SK-N-SH treated with all-trans-retinoic acid at 6 μM for 48 hours (cell line): ENCODE results near the gene TNFRSF21.

ENCODE experiments used
- CSDC2 ChIP-seq: fragments of 250-450 bp; sonication (Bioruptor Pico); IDR thresholded peaks from 2 replicates; pipeline ENCODE4 v1.5.0; 2020; ENCODE audit warnings: mild to moderate bottlenecking, moderate library complexity
- ISL1 ChIP-seq: fragments of 250-450 bp; sonication (Bioruptor Pico); IDR thresholded peaks from 2 replicates; pipeline ENCODE4 v2.1.2; 2022; ENCODE audit warnings: mild to moderate bottlenecking, moderate library complexity
- TCF4 ChIP-seq: fragments of 250-450 bp; sonication (Bioruptor Pico); IDR thresholded peaks from 2 replicates; pipeline ENCODE4 v1.8.0; 2021; ENCODE audit warnings: mild to moderate bottlenecking, moderate library complexity, borderline replicate concordance
- ZFP3 ChIP-seq: fragments of 250-450 bp; sonication (Bioruptor Pico); IDR thresholded peaks from 2 replicates; pipeline ENCODE4 v1.5.0; 2020; ENCODE audit warnings: mild to moderate bottlenecking, moderate library complexity
- ZNF70 ChIP-seq: fragments of 450-650 bp; formaldehyde crosslinking; IDR thresholded peaks from 2 replicates; pipeline ENCODE4 v1.5.0; 2020; ENCODE audit warnings: mild to moderate bottlenecking, moderate library complexity
- ZNF8 ChIP-seq: fragments of 450-650 bp; formaldehyde crosslinking; IDR thresholded peaks from 2 replicates; pipeline ENCODE4 v1.5.0; 2020; ENCODE audit warnings: mild to moderate bottlenecking, moderate library complexity

GRCh38 chr6:47319867-47320266 lies 10.2 kb upstream of the TNFRSF21 start:
- TF ChIP-seq ISL1 (CRISPR knock-in tag) = no peak
- no peak for TF ChIP-seq ZNF8
- TF ChIP-seq ZFP3 (CRISPR knock-in tag) = no peak
- no peak for TF ChIP-seq CSDC2 (CRISPR knock-in tag)
- TF ChIP-seq ZNF70 = no peak
- TF ChIP-seq TCF4 (CRISPR knock-in tag) = no peak
